PC-9 (cell line): Measurements from ENCODE around the gene TMPRSS9.

Source experiments
- CTCF ChIP-seq: fragments of 200-600 bp; sonication (generic); conservative IDR thresholded peaks from 2 replicates; pipeline ENCODE4 v1.6.1; 2017; ENCODE audit warnings: mixed run types, antibody characterized with exemption, mild to moderate bottlenecking, moderate library complexity
- EZH2 ChIP-seq: fragments of 200-600 bp; sonication (generic); IDR thresholded peaks from 2 replicates; pipeline ENCODE4 v1.8.0; 2017; ENCODE audit warnings: antibody characterized with exemption, low read depth

DNA sequence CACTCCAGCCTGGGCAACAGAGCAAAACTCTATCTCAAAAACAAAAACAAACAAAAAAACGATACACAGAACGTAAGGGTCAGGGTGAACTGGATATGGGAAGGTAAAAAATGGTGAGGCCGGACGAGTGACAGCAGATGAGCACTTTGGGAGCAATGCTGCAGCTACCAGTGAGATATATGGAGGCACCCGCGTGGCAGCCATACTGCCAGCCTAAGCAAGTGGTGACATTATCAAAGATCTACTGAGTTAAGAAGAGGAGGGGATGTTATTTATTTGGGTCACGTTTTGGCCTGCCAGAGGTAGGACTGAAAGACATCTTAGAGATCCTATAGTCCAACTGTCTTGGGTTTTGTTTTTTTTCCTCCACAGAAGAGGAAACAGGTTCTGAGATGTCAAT is 53.1 kb downstream of the TMPRSS9 start:
- TF ChIP-seq CTCF: no peak
- no peak for TF ChIP-seq EZH2
